Stimulated activated effector memory CD8-positive, alpha-beta T cell treated with anti-CD3 and anti-CD28 coated beads, Interleukin-12 subunit alpha, Interleukin-12 subunit beta, amount 100 ng/mL, for 72 hours (primary cell): ENCODE results near the gene FHOD1.

Source experiments
- ATAC-seq: fragments of 150-1000 bp; cut with Tn5 transposase; 2 replicates; pipeline ENCODE4 v1.10.0; 2021
- DNase-seq, 2 donors: peaks; one replicate each; pipeline ENCODE4 v3.0.0; 2021 to 2022; ENCODE audit warnings: low spot score in 2 of 2
- H3K27ac Mint-ChIP-seq: one replicate; pipeline ENCODE4 v1.8.0; 2022; ENCODE audit warnings: mild to moderate bottlenecking, mixed read lengths
- H3K36me3 Mint-ChIP-seq: one replicate; pipeline ENCODE4 v1.8.0; 2022; ENCODE audit warnings: mild to moderate bottlenecking, mixed read lengths
- H3K4me1 Mint-ChIP-seq: one replicate; pipeline ENCODE4 v1.8.0; 2022; ENCODE audit warnings: mixed read lengths
- H3K4me3 Mint-ChIP-seq: one replicate; pipeline ENCODE4 v1.8.0; 2022; ENCODE audit warnings: mild to moderate bottlenecking, mixed read lengths
- H3K9me3 Mint-ChIP-seq: one replicate; pipeline ENCODE4 v1.8.0; 2022; ENCODE audit warnings: mixed read lengths

FHOD1 gene

DNA sequence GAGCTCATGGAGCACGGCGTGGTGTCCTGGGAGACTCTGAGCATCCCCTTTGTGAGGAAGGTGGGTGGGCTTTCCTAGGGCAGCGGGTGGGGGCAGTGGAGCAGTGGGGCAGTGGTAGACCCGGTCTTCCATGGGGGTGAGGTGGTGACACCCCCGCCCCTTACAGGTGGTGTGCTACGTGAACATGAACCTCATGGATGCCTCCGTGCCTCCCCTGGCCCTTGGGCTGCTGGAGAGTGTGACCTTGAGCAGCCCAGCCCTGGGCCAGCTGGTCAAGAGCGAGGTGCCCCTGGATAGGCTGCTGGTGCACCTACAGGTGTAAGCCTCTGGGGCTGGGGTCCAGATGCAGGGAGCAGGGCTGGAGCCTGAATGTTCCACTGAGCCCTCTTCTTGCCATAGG is 46.8 kb downstream of the FHOD1 start:
- H3K27ac Mint-ChIP-seq = no peak overlapping the region
- no peaks in the 10 kb centered on the region for H3K9me3 Mint-ChIP-seq
- ATAC-seq (no peak), DNase-seq (no peak)
- H3K36me3 Mint-ChIP-seq = peaks cover 86% of the 10 kb centered on the region
- H3K4me3 Mint-ChIP-seq = no peak overlapping the region
- H3K4me1 Mint-ChIP-seq = peaks cover 17% of the 10 kb centered on the region

DNA sequence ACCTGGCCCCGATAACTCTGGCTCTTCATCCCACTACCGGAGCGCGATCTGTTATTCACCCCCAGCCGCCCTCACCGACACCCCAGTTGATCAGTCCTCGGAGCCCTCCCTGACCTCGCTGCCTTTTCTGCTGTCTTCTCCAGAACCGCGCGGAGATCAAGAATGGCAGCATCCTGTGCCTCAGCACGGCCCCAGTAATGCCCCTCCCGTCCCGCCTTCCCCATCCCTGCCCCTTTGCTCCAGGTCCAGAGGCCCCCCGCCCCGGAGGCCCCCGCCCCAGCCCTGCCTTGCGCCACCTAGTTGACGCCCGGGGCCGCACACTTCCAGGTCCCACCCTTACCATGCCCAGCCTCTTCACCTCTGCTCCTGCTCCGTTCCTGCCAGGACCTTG is 47.5 kb downstream of the FHOD1 start:
- Mint-ChIP-seq H3K36me3 (peaks cover 87% of the 10 kb centered on the region), H3K9me3 (no peaks in the 10 kb centered on the region), H3K4me3 (no peak overlapping the region), H3K27ac (no peak overlapping the region), H3K4me1 (peaks cover 20% of the 10 kb centered on the region)
- ATAC-seq = no peak
- no peak for DNase-seq

DNA sequence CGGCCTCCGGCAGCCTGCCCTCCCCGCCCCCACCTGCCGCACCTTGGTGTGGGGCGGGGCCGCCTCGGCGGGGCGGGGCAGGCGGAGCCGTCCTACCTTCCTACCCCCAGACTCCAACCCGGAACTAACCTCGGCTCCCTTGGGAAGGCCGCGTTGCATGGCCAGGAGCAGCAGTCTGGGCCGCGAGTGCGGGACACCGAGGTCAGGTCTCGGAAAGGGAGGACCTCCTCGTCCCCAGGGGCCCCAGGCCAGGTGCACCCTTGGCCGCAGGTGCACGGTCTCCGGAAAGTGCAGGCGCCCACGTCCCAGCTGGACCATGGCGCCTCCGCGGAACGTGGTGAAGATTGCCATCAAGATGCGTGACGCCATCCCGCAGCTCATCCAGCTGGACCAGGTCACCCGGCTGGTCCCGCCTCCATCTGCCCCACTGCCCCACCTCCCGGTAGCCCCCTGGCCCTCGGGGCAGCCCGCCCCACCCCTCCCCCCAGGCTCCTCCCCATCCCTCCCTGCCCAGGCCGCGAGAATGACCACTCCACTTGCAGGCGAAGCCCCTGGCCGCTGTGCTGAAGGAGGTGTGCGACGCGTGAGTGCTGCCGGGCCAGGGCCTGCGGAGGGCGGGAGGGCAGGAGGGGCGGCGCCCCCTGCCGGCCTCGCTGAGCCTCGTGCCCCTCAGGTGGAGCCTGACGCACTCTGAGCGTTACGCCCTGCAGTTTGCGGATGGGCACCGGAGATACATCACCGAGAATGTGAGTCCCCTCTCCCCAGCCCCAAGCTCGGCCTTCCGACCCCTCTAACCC is 48.1 kb downstream of the FHOD1 start, which contains the start of gene ELMO3:
ELMO3 (plus strand) TSS at position 121 of the 797 bp plus-strand sequence; CDS start at position 317, 196 bp downstream.
- no peak for DNase-seq
- Mint-ChIP-seq H3K36me3 (peaks cover 87% of the 10 kb centered on the region), H3K9me3 (no peaks in the 10 kb centered on the region), H3K27ac (peak within 1 kb of the TSS; percentile 86), H3K4me3 (no peak within 1 kb of the TSS), H3K4me1 (peaks cover 26% of the 10 kb centered on the region)
- no peak for ATAC-seq

DNA sequence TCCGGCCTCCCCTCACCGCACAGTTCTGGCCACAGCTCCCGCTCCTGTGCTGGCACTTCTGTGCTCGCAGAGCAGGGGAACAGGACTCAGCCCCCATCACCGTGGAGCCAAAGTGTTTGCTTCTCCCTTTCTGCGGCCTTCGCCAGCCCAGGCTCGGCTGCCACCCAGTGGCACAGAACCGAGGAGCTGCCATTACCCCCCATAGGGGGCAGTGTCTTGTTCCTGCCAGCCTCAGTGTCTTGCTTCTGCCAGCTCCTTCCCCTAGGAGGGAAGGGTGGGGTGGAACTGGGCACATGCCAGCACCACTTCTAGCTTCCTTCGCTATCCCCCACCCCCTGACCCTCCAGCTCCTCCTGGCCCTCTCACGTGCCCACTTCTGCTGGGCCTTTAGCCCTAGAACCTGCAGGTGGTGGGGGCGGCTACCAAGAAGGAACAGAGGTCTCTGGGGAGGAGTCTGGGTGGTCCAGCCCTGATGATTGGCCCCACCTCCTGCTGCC is 49.0 kb downstream of the FHOD1 start:
- no peak overlapping the region for H3K4me3 Mint-ChIP-seq
- H3K9me3 Mint-ChIP-seq = no peaks in the 10 kb centered on the region
- ATAC-seq (peak; percentile 58), DNase-seq (no peak)
- H3K4me1 Mint-ChIP-seq = peaks cover 35% of the 10 kb centered on the region
- peaks cover 93% of the 10 kb centered on the region for H3K36me3 Mint-ChIP-seq
- H3K27ac Mint-ChIP-seq = peak overlapping the region; percentile 86

DNA sequence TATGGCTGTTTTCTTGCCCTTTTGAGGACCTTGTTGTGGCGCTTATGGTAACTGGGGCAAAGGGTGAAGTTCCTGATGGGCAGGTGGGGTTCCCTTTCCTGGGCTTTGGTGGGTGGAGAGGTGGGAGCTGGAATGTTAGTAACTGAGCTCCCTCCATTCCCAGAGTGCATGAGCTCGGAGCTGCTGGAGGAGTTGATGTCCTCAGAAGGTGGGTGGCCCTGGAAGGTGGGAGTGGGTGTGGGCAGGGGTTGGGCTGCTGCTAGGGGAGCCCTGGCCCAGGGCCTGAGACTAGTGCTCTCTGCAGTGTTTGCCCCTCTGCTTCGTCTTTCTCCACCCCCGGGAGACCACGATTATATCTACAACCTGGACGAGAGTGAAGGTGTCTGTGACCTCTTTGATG is 49.6 kb downstream of the FHOD1 start:
- Mint-ChIP-seq H3K4me3 (no peak overlapping the region), H3K4me1 (peaks cover 41% of the 10 kb centered on the region), H3K27ac (peak overlapping the region; percentile 86), H3K36me3 (peaks cover 94% of the 10 kb centered on the region), H3K9me3 (no peaks in the 10 kb centered on the region)
- DNase-seq (no peak), ATAC-seq (no peak)

DNA sequence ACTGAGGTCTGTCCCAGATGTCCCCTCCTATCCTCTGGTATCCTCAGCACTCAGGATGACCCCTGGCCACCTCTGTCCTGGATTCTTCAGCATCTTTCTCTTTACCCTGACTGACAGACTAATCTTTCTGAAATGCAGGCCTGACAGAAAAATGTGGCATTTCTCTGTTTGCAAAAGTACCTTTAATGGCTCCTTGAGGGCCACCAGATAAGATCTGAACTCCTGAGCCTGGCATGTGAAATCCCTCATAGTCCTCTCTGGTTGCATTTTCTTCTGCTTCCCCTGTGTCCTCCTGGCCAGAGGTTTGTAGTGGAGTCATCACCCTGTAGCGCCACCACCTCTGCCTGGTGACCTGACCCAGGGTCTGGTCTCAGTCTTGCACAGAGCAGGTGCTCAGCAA is 50.4 kb downstream of the FHOD1 start:
- no peak for DNase-seq
- Mint-ChIP-seq H3K4me3 (no peak overlapping the region), H3K4me1 (peaks cover 43% of the 10 kb centered on the region)

DNA sequence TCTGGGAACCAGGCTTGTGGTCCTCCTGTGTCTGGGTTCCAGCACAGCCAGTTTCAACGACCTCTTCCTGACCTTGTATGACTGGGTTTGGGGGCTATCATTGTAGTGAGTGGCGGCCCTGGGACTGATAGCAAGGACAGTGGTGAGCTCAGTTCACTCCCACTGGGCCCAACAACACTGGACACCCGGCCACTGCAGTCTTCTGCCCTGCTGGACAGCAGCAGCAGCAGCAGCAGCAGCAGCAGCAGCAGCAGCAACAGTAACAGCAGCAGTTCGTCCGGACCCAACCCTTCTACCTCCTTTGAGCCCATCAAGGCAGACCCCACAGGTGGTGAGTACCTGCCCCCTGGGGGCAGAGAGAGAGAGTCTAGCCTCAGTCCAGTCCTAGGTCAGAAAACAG is 51.6 kb downstream of the FHOD1 start:
- H3K9me3 Mint-ChIP-seq = no peaks in the 10 kb centered on the region
- DNase-seq = no peak
- peak overlapping the region; percentile 86 for H3K27ac Mint-ChIP-seq
- H3K4me1 Mint-ChIP-seq = peaks cover 51% of the 10 kb centered on the region
- ATAC-seq = no peak
- H3K4me3 Mint-ChIP-seq = no peak overlapping the region
- H3K36me3 Mint-ChIP-seq = peaks cover 73% of the 10 kb centered on the region

More for the DNA sequence above, 50.4 kb downstream of the FHOD1 start:
- peak overlapping the region; percentile 86 for H3K27ac Mint-ChIP-seq
- H3K36me3 Mint-ChIP-seq = peaks cover 85% of the 10 kb centered on the region
- ATAC-seq = no peak
- no peaks in the 10 kb centered on the region for H3K9me3 Mint-ChIP-seq

DNA sequence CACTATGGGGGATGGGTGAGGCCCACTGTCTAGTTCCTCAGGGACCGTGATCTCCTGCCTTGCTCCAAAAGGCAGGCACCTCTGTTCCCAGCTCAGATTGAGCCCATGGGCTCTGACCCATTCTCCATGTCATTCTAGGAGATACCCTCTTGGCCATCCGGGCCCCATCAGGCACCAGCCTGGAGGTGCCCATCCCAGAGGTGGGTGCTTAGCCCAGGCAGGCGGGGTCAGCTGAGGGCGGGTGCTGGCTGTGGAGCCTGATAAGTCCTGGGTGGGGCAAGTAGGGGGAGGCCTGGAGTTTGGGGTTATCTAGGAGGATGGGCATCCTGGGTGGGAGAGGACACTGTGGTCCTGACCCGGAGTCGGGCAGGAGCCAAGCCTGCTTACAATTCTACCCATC is 53.0 kb downstream of the FHOD1 start:
- peaks cover 59% of the 10 kb centered on the region for H3K36me3 Mint-ChIP-seq
- no peaks in the 10 kb centered on the region for H3K9me3 Mint-ChIP-seq
- H3K4me3 Mint-ChIP-seq = peak overlapping the region; percentile 88
- H3K4me1 Mint-ChIP-seq = peaks cover 51% of the 10 kb centered on the region
- DNase-seq (no peak), ATAC-seq (no peak)
- peak overlapping the region; percentile 86 for H3K27ac Mint-ChIP-seq

DNA sequence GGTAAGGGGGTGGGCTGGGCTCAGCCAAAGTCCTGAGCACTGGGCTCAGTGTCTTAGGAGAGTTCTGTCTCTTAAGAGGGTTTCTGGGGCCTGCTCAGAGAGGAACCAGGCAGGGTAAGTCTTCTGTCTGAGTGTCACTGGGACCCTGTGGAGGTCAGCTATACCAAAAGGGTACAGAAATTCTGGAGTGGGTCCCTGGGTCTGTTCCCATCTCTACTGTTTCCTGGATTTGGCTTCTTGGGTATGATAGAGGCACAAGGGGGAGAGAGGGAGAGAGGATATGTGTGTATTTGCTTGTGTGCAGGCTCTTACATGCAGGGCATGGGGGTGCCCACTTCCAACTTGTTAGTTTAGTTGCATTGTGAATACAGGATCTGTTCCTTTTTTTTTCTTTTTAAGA is 53.7 kb downstream of the FHOD1 start:
- DNase-seq (no peak), ATAC-seq (no peak)
- H3K27ac Mint-ChIP-seq = peak overlapping the region; percentile 86
- peak overlapping the region; percentile 88 for H3K4me3 Mint-ChIP-seq
- H3K36me3 Mint-ChIP-seq = peaks cover 58% of the 10 kb centered on the region
- H3K4me1 Mint-ChIP-seq = peaks cover 51% of the 10 kb centered on the region
- H3K9me3 Mint-ChIP-seq = no peaks in the 10 kb centered on the region

DNA sequence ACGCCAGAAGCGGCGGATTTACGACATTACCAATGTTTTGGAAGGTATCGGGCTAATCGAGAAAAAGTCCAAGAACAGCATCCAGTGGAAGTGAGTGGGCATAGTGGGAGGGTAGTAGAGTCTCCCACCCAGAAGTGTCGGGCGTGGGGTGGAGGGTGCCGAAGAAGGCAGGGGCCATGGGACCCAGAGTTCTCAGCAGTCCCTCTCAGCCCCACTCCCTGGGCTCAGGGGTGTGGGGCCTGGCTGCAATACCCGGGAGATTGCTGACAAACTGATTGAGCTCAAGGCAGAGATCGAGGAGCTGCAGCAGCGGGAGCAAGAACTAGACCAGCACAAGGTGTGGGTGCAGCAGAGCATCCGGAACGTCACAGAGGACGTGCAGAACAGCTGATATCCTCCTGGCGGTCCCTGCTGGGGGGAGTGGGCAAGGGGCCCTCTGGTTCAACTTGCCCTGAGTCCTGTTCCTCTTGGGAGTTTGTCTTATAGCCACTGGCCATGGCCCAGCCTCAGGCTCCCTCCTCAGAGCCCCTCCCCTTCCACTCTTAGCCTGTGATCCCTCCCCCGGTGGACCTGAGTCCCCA is 54.4 kb downstream of the FHOD1 start:
- no peaks in the 10 kb centered on the region for H3K9me3 Mint-ChIP-seq
- peak; percentile 6 for ATAC-seq
- H3K36me3 Mint-ChIP-seq = peaks cover 51% of the 10 kb centered on the region
- peak overlapping the region; percentile 86 for H3K27ac Mint-ChIP-seq
- H3K4me3 Mint-ChIP-seq = peak overlapping the region; percentile 88
- peaks cover 51% of the 10 kb centered on the region for H3K4me1 Mint-ChIP-seq
- no peak for DNase-seq

DNA sequence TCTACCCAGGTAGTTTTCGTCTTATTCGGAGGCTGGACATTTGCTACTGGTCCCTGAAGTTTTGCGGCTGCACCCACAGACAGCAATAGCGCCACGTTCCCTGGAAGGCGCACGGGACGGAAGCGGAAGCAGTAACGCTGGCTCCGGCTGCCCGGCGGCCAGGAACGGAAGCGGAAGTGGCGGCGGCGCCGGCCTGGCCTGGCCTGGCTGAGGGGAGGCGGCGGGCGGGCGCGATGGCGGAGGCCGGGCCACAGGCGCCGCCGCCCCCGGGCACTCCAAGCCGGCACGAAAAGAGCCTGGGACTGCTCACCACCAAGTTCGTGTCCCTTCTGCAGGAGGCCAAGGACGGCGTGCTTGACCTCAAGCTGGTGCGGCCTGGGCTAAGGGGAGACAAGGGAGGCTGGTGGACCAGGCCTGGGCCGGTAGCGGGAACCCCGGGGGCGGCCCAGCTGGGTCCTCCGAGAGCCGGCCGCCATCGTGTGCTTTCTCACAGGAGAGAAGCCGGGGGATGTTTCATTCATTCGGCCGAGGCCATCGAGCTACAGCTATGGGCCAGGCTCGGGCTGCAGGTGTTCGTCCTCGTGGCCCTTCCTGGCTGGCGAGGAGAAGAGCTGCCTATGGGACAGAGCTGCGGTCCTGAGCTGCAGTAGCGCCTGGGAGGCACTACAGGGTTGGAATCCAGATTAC is 55.1 kb downstream of the FHOD1 start, which contains the start of gene E2F4:
E2F4 (plus strand) TSS at position 161 of the 687 bp plus-strand sequence; CDS start at position 234, 73 bp downstream.
- Mint-ChIP-seq H3K36me3 (peaks cover 44% of the 10 kb centered on the region), H3K27ac (peak within 1 kb of the TSS; percentile 86), H3K4me3 (peak within 1 kb of the TSS; percentile 88), H3K9me3 (no peaks in the 10 kb centered on the region), H3K4me1 (peaks cover 51% of the 10 kb centered on the region)
- ATAC-seq (peak; percentile 98), DNase-seq (peak; percentile 85 to 93)

DNA sequence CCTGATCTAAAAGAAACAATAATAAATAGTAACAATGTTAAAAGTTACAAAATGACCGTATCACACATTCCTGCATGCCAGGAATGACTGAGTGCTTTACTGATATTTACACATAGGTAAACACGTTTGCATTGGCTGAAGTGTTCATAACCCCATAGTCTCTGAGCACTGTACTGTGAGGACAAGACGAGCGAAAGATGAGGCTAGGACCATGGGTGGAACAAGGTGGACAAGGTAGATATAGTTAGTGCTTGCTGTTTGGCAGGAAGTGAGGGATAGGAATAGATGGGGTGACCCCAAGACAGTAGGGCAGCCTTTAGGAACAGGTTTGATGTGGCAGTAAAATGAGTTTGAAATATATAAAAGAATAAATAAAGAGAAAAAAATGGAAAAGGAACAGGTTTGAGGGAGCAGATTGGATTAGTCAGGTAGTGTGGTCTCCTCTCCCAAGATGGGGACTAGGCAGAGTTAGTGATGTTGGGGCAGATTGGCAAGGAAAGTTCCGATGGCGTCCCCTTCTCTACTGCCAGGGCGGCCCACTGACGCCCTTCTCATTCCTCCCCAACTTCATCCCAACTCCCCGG is 55.8 kb downstream of the FHOD1 start:
- peaks cover 37% of the 10 kb centered on the region for H3K36me3 Mint-ChIP-seq
- H3K4me1 Mint-ChIP-seq = peaks cover 45% of the 10 kb centered on the region

DNA sequence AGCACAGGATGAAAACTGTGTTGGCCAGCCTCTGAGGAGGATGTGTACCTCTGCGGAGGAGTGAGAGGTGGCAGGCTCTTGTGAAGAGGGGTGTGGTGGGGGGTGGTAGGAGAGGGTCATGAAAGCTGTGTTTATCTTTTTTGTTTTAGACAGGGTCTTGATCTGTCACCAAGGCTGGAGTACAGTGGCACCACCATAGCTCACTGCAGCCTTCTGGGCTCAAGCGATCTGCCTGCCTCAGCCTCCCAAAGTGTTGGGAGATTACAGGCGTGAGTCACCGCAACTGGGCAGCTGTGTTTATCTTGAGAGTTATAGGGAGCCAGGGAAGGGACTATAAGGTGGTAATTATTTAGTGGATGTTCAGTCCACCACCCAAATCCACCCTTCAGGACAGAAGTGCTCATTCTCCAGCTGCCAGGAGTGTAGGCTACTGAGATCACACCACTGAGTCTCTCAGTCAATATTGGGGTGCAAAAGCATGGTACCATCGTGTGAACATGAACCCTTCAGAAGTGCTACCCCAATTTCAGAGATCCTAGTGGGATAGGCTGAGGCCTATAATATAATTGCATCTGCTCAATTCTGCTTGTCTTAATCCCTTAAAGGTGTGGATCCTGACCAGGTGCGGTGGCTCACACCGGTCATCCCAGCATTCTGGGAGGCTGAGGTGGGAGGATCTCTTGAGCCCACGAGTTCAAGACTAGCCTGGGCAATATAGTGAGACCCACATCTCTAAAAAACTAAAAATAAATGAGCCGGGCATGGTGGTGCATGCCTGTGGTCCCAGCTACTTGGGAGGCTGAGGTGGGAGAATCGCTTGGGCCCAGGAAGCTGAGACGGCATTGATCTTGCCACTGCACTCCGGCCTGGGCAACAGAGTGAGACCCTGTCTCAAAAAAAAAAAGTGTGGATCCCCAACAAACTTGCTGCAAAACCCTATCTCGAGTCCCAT is 56.6 kb downstream of the FHOD1 start:
- Mint-ChIP-seq H3K27ac (peak overlapping the region; percentile 86), H3K4me1 (peaks cover 38% of the 10 kb centered on the region), H3K36me3 (peaks cover 29% of the 10 kb centered on the region), H3K4me3 (peak overlapping the region; percentile 88), H3K9me3 (no peaks in the 10 kb centered on the region)
- ATAC-seq = no peak
- no peak for DNase-seq

More for the DNA sequence above, 55.8 kb downstream of the FHOD1 start:
- Mint-ChIP-seq H3K27ac (peak overlapping the region; percentile 86), H3K9me3 (no peaks in the 10 kb centered on the region), H3K4me3 (peak overlapping the region; percentile 88)
- DNase-seq (no peak), ATAC-seq (no peak)

DNA sequence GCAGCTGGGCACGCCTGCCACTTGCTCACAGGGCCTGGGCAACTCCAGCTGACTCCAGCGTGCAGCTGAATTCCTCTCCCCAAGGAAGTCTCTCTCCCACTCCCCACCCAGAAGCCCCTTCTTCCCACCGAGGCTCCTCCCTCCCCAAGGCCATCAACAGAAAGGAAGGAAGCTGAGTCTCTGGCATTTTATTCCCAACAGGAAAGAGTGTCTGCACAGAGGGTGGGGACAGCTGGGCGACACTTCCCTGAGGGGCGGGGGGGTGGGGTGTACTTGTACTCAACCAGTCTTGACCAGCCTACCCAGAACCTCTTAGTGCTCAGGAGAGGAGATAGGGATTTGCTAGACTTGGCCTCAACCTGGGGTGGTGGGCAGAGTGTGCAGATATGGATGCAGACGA is 57.2 kb downstream of the FHOD1 start, which contains the start of gene EXOC3L1:
EXOC3L1 (minus strand) TSS at position 96 of the 400 bp plus-strand sequence. CDS start 460 bp downstream, outside the sequence.
- peaks cover 40% of the 10 kb centered on the region for H3K4me1 Mint-ChIP-seq
- H3K36me3 Mint-ChIP-seq = peaks cover 27% of the 10 kb centered on the region
- ATAC-seq (no peak), DNase-seq (no peak)
- peak within 1 kb of the TSS; percentile 88 for H3K4me3 Mint-ChIP-seq
- H3K9me3 Mint-ChIP-seq = no peaks in the 10 kb centered on the region
- H3K27ac Mint-ChIP-seq = peak within 1 kb of the TSS; percentile 86
